Neutrophil (primary cell): Measurements from ENCODE around the gene GABRQ.

Experiments used
- H3K27ac ChIP-seq: fragments of 200-600 bp; sonication (generic); 2 replicates; pipeline ENCODE4 v1.5.1; 2016; ENCODE audit warnings: mild to moderate bottlenecking, moderate library complexity
- H3K27me3 ChIP-seq: fragments of 200-600 bp; sonication (generic); 2 replicates; pipeline ENCODE4 v1.6.0; 2016; ENCODE audit warnings: mild to moderate bottlenecking
- H3K36me3 ChIP-seq: fragments of 200-600 bp; sonication (generic); 2 replicates; pipeline ENCODE4 v1.5.1; 2017
- H3K4me1 ChIP-seq, 2 experiments: fragments of 200-600 bp in 1 of 2; sonication (generic) in 1 of 2; 1 replicate in 1 of 2; 2 replicates in 1 of 2; pipeline versions ENCODE4 v1.5.1 to v1.6.1; 2013 to 2016; ENCODE audit warnings: low read depth in 1 of 2, low read length in 1 of 2, mild to moderate bottlenecking in 1 of 2, moderate library complexity in 1 of 2; ENCODE audit not compliant: control insufficient read depth in 1 of 2, insufficient read depth in 1 of 2
- H3K4me3 ChIP-seq, 2 experiments: fragments of 200-600 bp in 1 of 2; sonication (generic) in 1 of 2; 1 replicate in 1 of 2; 2 replicates in 1 of 2; pipeline ENCODE4 v1.5.1; 2013 to 2016; ENCODE audit warnings: low read depth in 1 of 2, low read length in 1 of 2, mild to moderate bottlenecking in 1 of 2, moderate library complexity in 1 of 2
- H3K9me3 ChIP-seq: fragments of 200-600 bp; sonication (generic); 2 replicates; pipeline ENCODE4 v1.5.1; 2016
- CTCF ChIP-seq: fragments of 200-600 bp; sonication (generic); IDR thresholded peaks from 2 replicates; pipeline ENCODE4 v1.5.1; 2016; ENCODE audit warnings: antibody characterized with exemption

Gene GABRQ

DNA sequence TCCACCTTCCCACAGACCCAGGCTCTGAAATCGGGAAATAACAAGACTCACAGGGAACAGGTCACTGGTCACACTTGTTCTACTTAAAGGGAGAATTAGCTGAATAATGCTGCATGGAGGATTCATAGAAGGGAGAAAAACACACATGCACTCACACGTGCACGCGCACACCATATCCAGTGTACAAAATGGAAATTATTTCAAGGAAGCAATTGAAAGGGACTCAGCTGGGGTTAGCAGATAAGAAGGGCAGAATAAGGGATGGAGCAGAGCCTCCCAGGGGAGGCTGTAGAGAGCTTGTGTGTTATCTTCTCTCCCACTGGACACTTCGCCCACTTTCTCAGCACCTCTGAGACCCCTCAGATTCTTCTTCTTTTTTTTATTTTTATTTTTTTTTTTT lies 10.3 kb downstream of the GABRQ start:
- no peaks in the 10 kb centered on the region for H3K9me3 ChIP-seq
- H3K36me3 ChIP-seq, result no peaks in the 10 kb centered on the region
- no peak overlapping the region for H3K4me3 ChIP-seq
- H3K4me1 ChIP-seq, result no peaks in the 10 kb centered on the region
- no peak overlapping the region for H3K27ac ChIP-seq
- TF ChIP-seq CTCF, result no peak
- H3K27me3 ChIP-seq, result no peaks in the 10 kb centered on the region

DNA sequence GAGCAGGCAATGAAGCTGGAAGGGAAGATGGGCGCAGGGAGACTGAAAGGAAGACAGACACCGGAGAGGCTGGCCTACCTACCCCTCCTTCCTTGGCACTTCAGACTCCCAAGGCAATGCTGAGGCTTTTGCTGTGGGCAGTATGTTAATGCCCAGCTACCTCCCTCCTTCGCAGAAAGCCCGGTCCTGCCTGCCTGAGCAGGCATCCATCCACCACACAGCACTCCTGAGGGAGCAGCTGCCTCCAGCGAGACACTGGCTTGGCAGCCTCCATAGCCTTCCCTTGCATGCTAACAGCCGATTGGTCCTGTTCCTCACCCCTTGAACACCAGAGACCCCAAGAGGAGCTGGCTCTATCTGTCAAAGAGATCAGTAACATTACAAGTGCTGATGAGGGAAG lies 14.4 kb downstream of the GABRQ start:
- no peak overlapping the region for H3K4me3 ChIP-seq

DNA sequence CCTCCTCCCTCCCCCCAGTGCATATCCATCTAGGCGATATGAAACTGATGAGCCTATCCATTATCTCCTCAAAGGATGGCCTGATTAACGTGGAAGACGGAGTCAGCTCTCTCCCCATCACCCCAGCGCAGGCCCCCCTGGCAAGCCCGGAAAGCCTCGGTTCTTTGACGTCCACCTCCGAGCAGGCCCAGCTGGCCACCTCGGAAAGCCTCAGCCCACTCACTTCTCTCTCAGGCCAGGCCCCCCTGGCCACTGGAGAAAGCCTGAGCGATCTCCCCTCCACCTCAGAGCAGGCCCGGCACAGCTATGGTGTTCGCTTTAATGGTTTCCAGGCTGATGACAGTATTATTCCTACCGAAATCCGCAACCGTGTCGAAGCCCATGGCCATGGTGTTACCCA lies 14.8 kb downstream of the GABRQ start:
- no peaks in the 10 kb centered on the region for H3K9me3 ChIP-seq
- H3K36me3 ChIP-seq, result no peaks in the 10 kb centered on the region
- TF ChIP-seq CTCF, result no peak
- no peak overlapping the region for H3K27ac ChIP-seq
- no peak overlapping the region for H3K4me3 ChIP-seq
- no peaks in the 10 kb centered on the region for H3K27me3 ChIP-seq
- no peaks in the 10 kb centered on the region for H3K4me1 ChIP-seq

More for the DNA sequence above, 14.4 kb downstream of the GABRQ start:
- Histone ChIP-seq H3K36me3 (no peaks in the 10 kb centered on the region), H3K27ac (no peak overlapping the region), H3K27me3 (no peaks in the 10 kb centered on the region), H3K9me3 (no peaks in the 10 kb centered on the region), H3K4me1 (no peaks in the 10 kb centered on the region)
- TF ChIP-seq CTCF, result no peak

DNA sequence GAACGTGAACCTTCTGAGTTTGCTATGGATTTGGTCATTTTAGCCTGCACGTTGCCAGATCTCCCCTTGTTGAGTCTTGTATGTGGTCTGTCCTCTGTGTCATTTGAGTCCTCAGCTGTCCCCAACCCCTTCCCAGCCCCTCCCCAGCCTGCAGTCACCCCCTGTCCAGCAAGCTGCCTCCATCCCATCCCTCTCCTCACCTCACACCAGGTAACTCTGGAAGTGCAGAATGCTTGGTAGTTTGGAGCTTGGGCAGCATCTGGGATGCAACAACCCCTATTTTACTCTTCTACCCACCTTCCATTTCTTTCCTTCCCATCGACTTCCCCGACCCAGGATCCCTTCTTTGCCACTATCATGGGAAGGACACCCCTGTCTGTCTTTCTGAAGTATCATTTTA lies 18.4 kb downstream of the GABRQ start:
- Histone ChIP-seq H3K27ac (no peak overlapping the region), H3K36me3 (no peaks in the 10 kb centered on the region), H3K4me1 (no peaks in the 10 kb centered on the region), H3K4me3 (no peak overlapping the region), H3K27me3 (no peaks in the 10 kb centered on the region), H3K9me3 (no peaks in the 10 kb centered on the region)
- no peak for TF ChIP-seq CTCF

DNA sequence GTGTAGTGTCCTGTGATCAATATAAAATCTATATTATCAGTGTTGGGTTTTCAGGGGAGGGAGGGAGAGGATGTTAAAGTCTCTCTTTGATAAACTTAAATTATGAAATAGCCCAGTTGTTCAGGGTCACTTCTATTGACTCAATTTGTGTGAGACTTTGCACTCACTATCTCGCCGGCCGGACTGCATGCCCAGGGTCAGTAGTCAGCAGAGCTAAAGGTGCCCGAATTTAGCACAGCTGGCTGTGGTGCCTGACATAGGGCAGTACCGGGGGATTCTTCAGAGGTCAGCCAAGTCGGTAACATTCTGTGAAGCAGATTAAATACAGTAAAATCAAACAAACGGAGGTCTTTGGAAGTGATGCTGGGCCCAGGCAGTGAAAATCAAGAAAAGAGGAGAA lies 19.2 kb downstream of the GABRQ start:
- Histone ChIP-seq H3K27me3 (no peaks in the 10 kb centered on the region), H3K36me3 (no peaks in the 10 kb centered on the region), H3K9me3 (no peaks in the 10 kb centered on the region), H3K27ac (no peak overlapping the region), H3K4me3 (no peak overlapping the region), H3K4me1 (no peaks in the 10 kb centered on the region)
- no peak for TF ChIP-seq CTCF

DNA sequence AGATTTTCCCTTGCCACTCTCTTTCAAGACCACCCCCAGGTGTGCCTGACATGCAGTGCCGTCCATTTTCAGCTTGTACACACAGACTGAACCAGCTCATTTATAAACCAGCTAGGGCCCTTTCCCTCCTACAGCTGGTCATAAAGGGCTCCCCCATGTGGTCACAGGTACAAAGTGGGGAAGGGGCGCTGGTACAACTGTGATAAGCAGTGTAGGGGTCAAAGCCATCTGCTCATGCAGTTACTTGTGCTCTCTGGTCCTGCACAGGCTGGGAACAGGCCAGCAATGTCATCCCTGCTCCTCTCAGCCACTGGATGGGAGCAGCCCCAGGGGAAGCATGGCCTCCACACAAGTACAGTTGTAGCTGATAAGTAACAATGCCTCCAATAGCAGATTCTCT lies 20.6 kb downstream of the GABRQ start:
- Histone ChIP-seq H3K9me3 (no peaks in the 10 kb centered on the region), H3K4me1 (no peaks in the 10 kb centered on the region), H3K4me3 (no peak overlapping the region), H3K36me3 (no peaks in the 10 kb centered on the region), H3K27me3 (no peaks in the 10 kb centered on the region), H3K27ac (no peak overlapping the region)
- TF ChIP-seq CTCF, result no peak
